Measurements from ENCODE around the gene ITPR1. TPM values are rescaled to one million over a fixed set of nuclear protein-coding genes. Genes with fewer than 3 reads are reported as not detected.
"Not testable (repeated sequence)": the region's sequence is repeated elsewhere in the genome, so short reads cannot be mapped to it uniquely, and the experiment has no call there.

The ITPR1 gene
- total RNA-seq, 4 donors from 2014 or later: 14.7 to 45.1 (median 21.0) TPM

GRCh38 chr3:4589475-4590097, 96.4 kb downstream of the ITPR1 start:
- 56% methylated on average over 4 of the region's 4 CpGs for WGBS

DNA sequence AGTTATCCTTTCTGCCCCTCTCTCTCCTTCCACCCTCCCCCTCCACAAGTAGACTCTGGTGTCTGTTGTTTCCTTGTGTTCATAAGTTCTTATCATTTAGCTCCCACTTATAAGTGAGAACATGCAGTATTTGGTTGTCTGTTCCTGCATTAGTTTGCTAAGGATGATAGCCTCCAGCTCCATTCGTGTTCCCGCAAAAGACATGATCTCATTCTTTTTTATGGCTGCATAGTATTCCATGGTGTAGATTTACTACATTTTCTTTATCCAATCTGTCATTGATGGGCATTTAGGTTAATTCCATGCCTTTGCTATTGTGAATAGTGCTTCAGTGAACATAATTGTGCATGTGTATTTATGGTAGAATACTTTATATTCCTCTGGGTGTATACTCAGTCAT, 97.7 kb downstream of the ITPR1 start:
- WGBS: 97% methylated on average over 2 of the region's 2 CpGs
- not testable (repeated sequence) for DNase-seq (ENCODE audit: low spot score in 2 of 2); H3K27ac ChIP-seq; H3K9me3 ChIP-seq; H3K36me3 ChIP-seq; H3K27me3 ChIP-seq; H3K4me3 ChIP-seq
- peaks cover 17% of the 10 kb centered on the region for H3K4me1 ChIP-seq

More at GRCh38 chr3:4589475-4590097, 96.4 kb downstream of the ITPR1 start:
- Histone ChIP-seq H3K36me3 (no peaks in the 10 kb centered on the region), H3K4me1 (peaks cover 23% of the 10 kb centered on the region), H3K9me3 (no peaks in the 10 kb centered on the region), H3K27ac (no peak overlapping the region), H3K4me3 (no peak overlapping the region), H3K27me3 (no peaks in the 10 kb centered on the region)
- DNase-seq (ENCODE audit: low spot score in 2 of 2): no peak
- TF ChIP-seq, protein P1, sequence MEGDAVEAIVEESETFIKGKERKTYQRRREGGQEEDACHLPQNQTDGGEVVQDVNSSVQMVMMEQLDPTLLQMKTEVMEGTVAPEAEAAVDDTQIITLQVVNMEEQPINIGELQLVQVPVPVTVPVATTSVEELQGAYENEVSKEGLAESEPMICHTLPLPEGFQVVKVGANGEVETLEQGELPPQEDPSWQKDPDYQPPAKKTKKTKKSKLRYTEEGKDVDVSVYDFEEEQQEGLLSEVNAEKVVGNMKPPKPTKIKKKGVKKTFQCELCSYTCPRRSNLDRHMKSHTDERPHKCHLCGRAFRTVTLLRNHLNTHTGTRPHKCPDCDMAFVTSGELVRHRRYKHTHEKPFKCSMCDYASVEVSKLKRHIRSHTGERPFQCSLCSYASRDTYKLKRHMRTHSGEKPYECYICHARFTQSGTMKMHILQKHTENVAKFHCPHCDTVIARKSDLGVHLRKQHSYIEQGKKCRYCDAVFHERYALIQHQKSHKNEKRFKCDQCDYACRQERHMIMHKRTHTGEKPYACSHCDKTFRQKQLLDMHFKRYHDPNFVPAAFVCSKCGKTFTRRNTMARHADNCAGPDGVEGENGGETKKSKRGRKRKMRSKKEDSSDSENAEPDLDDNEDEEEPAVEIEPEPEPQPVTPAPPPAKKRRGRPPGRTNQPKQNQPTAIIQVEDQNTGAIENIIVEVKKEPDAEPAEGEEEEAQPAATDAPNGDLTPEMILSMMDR (IDR thresholded peaks at IDR 0.05): no peak
- TF ChIP-seq POLR2AphosphoS5 (IDR thresholded peaks at IDR 0.05) (no peak), EP300 (IDR thresholded peaks at IDR 0.05) (no peak), POLR2A (IDR thresholded peaks at IDR 0.05) (no peak)

DNA sequence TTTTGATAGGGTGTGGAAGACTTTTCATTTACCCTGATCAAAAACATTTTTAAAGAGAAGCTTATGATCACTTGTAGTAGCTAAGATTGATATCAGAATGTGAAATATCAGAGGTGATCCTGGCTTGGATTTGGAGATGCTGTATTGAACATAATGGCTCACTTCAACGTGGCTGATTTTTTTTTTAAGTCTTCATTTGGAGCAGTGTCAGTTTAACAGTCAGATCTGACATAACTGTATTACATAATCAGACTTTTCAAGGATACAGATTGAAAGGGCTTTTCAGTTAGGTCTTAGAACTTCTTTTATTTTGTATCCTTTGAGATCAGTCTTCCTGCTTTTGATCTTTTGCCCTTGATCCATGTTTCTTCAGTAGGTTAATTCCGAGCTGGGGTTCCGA, 98.5 kb downstream of the ITPR1 start:
- no peak for TF ChIP-seq POLR2AphosphoS5 (IDR thresholded peaks at IDR 0.05)
- TF ChIP-seq EP300 (IDR thresholded peaks at IDR 0.05): no peak
- TF ChIP-seq POLR2A (IDR thresholded peaks at IDR 0.05): no peak
- TF ChIP-seq, protein P1 (IDR thresholded peaks at IDR 0.05): no peak
- WGBS: 61% methylated on average over 3 of the region's 3 CpGs
- Histone ChIP-seq H3K27ac (no peak overlapping the region), H3K9me3 (no peaks in the 10 kb centered on the region), H3K4me3 (no peak overlapping the region), H3K27me3 (no peaks in the 10 kb centered on the region), H3K4me1 (peaks cover 17% of the 10 kb centered on the region), H3K36me3 (no peaks in the 10 kb centered on the region)
- no peak for DNase-seq (ENCODE audit: low spot score in 2 of 2)

DNA sequence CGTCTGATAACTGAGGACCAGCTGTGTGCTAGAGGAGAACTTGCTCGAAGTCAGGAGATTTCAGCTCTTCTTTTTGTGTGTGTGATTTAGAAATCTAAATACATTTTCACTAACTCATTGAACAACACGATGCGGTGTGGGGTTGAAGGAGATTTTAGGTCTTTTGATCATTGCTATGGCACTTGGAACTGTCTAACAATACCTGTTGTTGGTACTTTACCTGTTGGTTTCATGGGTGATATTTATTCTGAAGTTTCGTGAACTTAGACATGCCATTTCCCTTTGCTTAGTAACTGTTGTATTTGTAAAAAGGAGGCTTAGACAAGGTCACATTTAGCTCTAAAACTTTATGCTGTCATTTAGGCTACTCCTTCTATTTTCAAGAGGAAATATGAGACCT, 99.9 kb downstream of the ITPR1 start:
- Histone ChIP-seq H3K9me3 (no peaks in the 10 kb centered on the region), H3K4me3 (no peak overlapping the region), H3K4me1 (peaks cover 8% of the 10 kb centered on the region), H3K27me3 (no peaks in the 10 kb centered on the region), H3K27ac (no peak overlapping the region), H3K36me3 (no peaks in the 10 kb centered on the region)
- no peak for TF ChIP-seq POLR2A (IDR thresholded peaks at IDR 0.05)
- TF ChIP-seq POLR2AphosphoS5 (IDR thresholded peaks at IDR 0.05): no peak
- TF ChIP-seq EP300 (IDR thresholded peaks at IDR 0.05): no peak
- TF ChIP-seq, protein P1 (IDR thresholded peaks at IDR 0.05): no peak
- no peak for DNase-seq (ENCODE audit: low spot score in 2 of 2)
- 95% methylated on average over 5 of the region's 5 CpGs for WGBS

- Histone ChIP-seq H3K27ac (no peak overlapping the region), H3K27me3 (no peaks in the 10 kb centered on the region), H3K4me3 (no peak overlapping the region), H3K9me3 (no peaks in the 10 kb centered on the region), H3K36me3 (no peaks in the 10 kb centered on the region), H3K4me1 (no peaks in the 10 kb centered on the region)
- 82% methylated on average over 6 of the region's 6 CpGs for WGBS
- no peak for DNase-seq (ENCODE audit: low spot score in 2 of 2)
- TF ChIP-seq POLR2AphosphoS5 (IDR thresholded peaks at IDR 0.05) (no peak), POLR2A (IDR thresholded peaks at IDR 0.05) (no peak), EP300 (IDR thresholded peaks at IDR 0.05) (no peak)
- TF ChIP-seq, protein P1 (IDR thresholded peaks at IDR 0.05): no peak
Measured at GRCh38 chr3:4595710-4596113, 102.6 kb downstream of the ITPR1 start.

- no peak overlapping the region for H3K4me3 ChIP-seq
Measured at GRCh38 chr3:4596612-4597011, 103.5 kb downstream of the ITPR1 start.

More at GRCh38 chr3:4596612-4597011, 103.5 kb downstream of the ITPR1 start:
- Histone ChIP-seq H3K27ac (no peak overlapping the region), H3K36me3 (no peaks in the 10 kb centered on the region), H3K4me1 (no peaks in the 10 kb centered on the region), H3K9me3 (no peaks in the 10 kb centered on the region), H3K27me3 (no peaks in the 10 kb centered on the region)
- DNase-seq (ENCODE audit: low spot score in 2 of 2): no peak
- 53% methylated on average over 3 of the region's 3 CpGs for WGBS
- no peak for TF ChIP-seq EP300 (IDR thresholded peaks at IDR 0.05)
- TF ChIP-seq, protein P1 (IDR thresholded peaks at IDR 0.05): no peak
- TF ChIP-seq POLR2A (IDR thresholded peaks at IDR 0.05): no peak
- no peak for TF ChIP-seq POLR2AphosphoS5 (IDR thresholded peaks at IDR 0.05)
